NK-92 (cell line): ENCODE results near the gene PDLIM1.

Source experiments
- DNase-seq: peaks from one replicate; lab custom pipeline; 2025; ENCODE audit not compliant: unreplicated experiment; lab: John Stamatoyannopoulos, UW

Gene PDLIM1

DNA sequence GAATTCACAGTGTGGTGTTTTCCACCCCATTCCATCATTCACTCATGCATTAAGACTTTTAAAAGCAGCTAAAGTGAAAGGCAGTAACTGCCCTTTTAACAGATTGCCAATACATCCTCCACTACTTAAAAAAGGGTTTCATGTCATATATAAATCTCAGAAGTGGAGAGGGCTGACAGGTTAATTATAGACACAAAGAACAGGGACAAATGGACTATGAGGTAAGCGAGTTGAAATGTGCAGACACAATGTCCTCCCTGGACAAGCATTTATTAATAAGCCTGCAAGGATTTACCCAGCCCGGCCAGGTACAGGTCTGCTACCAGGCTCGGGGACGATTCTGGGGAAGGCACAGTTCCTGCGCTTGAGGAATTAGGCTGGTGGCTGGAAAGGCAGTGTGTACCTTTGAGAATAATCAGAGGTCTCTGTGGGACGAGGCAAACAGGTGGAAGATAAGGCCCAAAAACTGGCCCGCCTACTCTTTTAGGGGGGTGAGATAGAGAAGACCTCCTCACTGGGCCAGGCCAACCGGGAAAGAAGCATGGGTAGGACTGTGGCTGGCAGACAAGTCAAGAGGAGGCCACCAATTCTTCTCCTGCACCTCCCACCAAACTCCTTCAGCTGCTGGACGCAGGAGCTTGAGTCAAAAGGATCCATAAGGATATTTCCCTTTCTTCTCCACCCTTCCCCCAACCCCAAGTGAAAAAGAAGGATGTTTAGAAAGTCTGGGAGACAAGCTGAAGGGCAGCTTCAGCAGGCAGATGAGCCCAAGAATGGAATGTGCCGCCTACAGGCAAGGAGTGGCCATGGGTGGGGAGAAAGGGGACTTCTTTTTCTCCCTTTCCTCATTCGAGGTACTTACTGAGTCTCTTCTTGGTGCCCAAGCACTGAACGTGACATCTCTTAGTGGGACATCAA is 1.5 kb downstream of the PDLIM1 start:
- DNase-seq, result no peak

DNA sequence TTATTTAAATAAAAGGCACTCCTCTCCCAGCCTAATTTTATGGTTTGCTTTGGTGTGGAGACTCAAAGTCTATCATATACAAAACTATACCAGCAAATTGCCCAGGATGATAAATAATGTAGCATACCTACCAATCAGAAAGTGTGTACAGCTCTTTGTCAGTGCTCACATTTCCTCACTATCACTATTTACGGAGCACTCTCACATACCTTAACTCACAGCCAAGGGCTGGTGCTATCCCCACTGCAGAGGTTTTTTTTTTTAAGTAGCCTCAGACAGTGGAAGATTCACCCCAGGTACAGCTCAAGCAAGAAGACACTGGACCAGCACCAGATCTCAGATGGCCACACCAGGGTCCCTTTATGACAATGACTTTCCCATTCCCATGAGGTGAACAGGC is 2.5 kb downstream of the PDLIM1 start:
- no peak for DNase-seq

DNA sequence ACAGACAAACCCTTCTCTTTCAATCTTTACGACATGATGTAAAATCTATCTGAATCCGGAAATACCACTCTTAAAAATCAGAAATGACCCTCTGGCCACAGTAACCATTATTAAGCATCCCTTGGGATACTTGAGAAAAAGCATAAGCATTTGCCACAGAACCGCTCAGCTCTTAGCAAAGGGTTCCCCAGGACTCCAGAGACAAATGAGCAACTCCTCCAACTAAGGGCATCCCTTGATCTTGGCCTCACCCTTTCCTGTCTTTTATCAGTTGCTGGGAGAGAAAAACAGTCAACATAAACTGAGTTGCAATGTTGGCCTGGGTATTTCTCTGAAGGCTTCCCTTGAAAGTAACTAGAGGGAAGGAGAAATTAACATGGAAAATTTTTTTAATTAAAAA is 3.5 kb downstream of the PDLIM1 start:
- DNase-seq, result no peak

DNA sequence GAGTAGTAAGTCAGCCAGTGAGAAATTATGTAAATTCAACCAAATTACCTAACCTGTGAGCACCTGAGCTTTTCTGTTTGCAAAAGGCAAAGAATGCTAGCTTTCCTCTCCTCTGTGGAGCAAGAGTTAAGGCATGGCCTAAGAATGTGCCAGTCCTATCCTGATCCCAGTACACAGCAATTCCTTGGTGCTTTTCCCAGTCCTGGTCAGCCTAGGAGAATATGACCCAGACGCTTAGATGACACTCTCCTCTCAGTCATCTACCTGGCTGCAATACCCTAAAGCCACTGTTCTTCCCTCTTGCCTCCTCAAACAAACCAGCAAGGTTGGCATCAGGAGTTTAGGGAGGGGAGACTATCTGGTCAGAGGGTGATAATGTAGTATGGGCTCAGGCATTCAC is 4.1 kb downstream of the PDLIM1 start:
- DNase-seq, result no peak

DNA sequence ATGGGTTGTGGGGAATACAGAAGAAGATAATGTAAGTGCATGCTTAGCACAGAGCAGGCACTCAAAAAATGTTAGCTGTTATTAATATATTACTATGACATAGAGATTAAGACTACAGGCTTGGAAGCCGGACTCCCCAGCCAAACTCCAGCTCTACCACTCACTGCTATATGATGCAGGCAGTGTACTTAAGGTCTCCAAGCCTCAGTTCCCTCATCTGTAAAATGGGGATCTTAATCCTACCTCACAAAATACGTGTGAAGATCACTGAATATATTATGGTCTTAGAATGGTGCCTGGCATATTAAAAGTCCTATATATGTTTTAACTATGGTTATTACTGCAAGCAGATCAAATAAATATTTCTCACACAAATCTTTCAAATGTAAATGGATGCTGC is 5.2 kb downstream of the PDLIM1 start:
- no peak for DNase-seq

DNA sequence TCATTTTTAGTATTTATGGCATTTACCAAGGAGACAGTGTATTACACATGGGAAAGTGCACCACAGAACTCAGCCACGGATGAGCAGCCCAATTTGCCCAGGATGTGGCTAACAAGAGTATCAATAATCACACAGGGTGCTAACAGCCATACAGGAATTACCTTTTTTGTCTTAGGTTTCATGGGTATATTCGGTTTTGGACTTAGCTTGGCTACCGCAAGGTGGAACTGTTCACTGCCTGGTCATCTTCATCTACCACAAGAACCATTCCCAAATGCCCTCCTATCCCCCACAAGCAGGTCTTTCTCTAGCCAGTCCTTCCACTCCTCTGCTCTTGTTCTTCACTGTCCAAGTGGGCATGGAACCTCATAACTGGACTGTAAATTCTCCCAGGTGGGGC is 6.0 kb downstream of the PDLIM1 start:
- no peak for DNase-seq

DNA sequence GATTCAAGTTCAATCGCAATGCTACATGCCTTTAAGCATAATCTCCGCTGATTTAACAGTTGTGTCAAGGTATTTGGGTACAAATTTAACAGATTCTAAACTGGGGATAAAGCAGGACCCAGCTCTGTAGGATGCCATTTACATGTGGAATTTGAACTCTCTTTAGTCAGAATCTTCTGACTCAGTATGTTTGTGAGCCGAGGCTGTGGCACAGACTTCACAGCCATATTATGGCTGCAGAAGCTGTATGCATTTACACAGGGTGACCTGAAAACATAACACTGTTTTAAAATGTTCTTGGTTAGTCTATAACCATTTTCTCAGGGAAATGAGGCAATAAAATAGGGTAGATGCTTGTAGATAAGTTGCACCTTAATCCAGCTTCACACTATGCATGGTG is 8.7 kb downstream of the PDLIM1 start:
- DNase-seq, result no peak

DNA sequence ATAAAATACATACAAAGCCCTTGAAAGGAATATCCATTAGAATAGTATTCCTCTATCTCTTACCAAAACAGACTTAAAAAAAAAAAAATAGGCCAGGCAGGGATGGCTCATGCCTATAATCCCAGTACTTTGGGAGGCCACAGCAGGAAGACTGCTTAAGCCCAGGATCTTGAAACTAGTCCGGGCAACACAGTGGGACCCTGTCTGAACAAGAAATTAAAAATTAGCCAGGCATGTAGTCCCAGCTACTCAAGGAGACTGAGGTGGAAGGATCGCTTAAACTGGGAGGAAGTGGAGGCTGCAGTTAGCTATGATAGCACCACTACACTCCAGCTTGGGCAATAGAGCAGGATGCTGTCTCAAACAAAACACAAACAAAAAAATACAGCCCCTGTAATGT is 9.6 kb downstream of the PDLIM1 start:
- DNase-seq, result no peak

DNA sequence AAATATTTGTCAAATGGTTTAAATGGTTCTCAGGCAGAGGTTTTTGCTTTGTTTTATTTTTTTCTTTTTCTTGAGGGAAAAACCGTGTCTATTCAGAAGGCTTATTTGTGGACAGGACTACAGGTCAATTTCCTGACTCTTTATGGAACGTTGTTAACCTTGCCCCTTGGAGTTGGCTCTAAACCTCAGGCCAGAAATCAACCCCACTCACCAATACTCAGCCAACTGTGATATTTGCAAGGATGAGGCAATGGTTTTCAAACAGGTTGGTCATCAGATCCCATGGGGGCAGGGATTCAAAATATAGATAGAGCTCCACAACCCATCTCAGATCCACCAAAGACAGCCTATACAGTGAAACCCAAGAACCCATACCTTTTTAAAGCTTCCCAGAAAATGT is 10.2 kb downstream of the PDLIM1 start:
- no peak for DNase-seq

DNA sequence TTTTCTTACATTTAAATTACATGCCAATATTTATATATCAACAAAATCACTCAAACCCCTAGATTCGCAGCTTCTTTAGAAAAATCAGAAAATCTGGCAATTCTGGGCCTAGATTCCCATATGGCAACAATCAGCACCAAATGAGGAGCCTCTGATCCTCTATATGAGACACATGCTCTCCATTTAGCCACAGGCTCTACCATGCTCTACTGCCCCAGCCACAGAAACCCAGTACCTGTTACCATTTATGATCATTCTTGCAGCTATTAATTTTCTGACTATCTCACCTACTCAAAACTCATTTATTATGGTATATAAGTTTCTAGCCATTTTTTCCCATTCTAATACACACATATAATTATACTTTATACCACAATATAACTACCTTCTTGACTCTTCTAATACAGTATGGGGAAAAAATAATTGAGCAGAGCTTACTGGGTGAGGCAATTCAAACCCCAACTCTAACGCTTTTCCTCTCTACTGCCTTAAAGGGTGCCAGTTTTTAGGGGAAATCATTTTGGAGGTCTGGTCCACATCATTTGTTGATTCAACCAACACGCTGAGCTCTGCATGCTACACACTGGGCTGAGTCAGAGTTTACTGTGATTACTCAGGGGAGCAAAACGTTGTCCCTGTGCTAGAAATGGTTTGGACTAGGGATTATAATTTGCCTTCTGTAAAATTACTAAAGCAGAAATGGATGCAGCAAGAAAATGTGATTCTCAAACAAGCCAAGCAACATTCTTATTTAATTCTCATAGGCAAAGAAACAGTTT is 11.6 kb downstream of the PDLIM1 start:
- DNase-seq, result no peak

DNA sequence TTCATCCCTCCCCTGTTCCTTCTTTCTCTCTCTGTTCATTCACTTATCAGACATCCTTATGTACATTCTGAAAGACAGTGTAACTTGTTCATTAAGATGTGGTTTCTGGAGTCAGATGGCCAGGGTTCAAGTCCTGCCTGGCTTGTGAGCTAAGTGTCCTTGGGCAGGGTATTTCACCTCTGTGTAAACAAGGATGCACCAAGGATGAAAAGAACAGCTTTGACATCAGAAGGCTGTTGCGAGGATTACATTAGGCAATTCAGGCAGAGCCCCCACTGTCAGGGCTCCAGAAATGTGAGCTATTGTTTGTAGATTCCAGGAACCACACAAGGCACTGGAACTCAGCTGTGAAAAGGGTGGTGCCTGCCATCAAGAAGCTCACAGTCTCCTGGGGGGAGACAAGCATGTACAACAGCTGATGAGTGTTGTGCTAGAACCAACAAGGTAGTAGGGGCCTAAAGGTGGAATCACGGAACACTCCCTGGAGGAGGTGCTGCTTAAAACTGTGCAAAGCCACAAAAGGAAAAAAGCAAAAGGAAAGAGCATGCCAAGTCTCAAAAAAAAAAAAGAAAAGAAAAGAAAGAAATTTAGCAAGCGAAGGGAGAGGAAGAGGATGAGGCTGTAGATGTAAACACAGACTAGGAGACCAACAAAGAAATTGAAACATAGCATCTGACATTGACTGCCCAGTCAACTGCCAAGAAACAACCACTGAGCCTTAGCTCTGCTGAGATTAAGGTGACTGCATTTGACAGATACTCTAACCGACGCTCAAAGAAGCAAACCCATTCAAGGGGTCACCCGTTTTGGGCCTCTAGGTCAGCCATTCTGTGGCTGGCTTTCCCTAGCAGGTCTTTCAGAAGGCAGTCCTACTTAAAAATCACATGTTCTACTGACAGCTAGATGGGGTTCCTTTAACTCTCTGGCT is 12.5 kb downstream of the PDLIM1 start:
- DNase-seq, result no peak

DNA sequence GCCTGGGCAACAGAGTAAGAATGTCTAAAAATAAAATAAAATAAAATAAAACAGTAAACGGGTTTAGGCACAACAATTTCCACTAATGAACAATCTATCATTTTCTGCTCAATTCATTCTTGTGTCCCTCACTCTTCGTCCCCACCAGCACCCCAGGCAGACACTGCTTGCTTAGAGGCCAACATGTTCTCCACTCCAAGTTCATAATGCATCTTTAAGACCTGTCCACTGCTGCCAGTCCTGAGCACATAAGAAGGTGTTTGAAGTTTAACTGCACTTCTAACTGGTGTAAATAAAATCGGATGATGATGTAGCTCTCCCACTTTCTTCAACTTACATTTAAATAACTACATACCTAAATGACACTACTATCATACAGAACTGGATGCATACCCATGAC is 13.2 kb downstream of the PDLIM1 start:
- no peak for DNase-seq

DNA sequence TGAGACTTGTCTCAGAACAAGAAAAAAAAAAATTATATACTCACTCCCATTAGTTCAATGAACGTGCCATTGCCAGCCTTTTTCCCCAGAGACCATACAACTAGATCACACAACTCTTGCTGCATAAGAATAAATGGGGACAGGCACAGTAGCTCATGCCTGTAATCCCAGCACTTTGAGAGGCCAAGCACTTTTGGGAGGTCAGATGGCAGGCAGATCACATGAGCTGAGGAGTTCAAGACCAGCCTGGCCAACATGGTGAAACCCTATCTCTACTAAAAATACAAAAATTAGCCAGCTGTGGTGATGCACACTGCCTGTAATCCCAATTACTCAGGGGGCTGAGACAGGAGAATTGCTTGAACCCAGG is 13.6 kb downstream of the PDLIM1 start:
- DNase-seq, result no peak

DNA sequence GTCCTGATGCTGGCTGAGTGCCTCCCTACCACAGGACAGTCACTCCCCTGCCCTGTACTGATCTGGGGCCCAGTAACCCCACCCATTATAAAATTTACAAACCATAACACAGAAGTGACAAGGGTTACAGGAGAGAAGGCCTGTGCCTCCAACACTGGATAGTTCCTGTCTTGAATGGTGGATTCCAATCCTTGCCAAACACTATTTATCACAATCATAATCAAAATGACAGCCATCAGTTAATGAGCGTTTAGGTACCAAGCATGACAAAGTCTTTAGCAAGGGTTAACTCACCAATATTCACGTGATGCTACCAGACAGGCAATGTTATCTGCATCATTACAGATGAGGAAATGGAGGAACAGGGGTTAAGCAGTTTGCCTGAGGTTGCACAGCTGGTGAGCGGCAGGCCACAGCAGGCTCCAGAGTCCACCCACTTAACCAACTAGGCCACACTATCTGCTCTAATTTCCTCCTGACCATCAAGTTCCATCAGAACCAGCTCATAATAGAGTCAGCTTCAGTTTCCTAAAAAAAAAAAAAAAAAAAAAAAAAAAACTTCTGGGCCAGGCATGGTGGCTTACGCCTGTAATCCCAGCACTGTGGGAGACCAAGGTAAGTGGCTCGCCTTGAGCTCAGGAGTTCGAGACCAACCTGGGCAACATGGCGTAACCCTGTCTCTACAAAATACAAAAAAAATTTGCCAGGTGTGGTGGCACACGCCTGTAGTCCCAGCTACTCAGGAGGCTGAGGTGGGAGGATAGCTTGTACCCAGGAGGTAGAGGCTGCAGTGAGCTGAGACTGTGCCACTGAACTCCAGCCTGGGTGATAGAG is 14.2 kb downstream of the PDLIM1 start:
- no peak for DNase-seq

DNA sequence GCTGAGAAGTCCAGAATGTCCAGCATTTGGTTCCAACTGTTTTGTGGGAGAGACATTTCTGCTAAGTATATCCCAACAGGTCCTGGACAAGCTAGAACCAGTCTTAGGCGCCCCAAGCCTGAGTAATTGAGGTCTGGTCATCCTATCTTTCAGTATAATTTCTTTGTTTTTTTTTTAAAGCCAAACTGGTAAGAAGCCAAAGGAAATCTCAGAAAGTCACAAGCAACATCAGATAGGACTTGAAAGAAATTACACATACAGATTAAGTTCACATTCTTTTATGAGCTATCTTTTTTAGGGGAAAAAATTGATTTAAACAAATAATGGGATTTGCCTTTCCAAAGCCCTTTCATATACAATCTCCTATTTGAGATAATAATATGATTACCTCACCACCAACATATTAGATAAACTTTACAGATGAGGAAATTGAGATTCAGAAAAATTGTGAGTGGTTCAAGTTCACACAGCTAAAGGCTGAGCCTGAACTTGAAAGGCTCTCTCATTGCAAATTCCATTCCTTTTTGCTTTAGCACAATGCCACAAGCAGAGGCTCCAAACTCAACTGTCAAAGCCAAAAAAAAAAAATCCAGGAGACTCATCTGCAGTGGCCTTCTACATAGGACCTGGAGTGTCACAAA is 15.0 kb downstream of the PDLIM1 start:
- no peak for DNase-seq

DNA sequence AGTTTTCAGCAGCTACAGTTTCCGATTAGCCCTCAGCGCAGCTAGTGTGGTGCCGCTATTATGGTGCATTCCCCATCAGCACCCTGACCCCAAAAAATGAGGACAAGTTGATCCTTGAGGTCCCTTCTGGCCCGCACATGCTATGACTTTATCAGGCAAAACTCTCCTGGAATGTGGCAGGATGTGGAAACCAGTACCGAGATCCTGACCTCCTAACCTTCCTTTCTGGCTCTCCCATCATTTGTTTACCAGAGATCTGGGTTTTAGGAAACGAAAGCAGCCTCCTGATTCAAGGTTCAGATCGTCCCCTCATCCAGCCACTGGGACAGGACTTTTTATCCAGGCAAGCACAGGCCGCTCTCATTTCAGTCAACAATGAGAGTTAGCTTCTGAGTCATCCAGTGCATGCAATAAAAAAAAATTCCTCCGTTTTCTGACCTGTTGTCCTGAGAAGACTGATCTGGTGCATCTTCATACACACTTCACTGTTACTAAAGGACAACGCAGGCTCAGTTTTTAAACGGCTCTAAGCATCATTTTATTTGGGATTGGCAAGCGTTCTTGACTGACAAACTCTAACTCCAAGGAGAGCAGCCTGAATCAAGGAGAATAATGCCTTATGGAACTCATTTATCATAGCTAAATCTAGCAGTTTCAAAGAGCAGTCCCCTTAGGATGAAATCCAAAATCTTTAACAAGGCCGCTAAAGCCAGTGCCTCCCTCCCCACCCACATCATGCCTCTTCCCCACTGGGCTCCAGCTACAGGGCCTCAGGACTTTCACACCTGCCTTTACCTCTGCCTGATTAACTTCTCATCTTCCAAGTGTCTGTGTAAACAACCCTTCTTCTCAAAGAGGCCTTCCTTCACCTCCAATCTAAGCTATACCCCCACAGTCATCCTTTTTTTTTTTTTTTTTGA is 17.1 kb downstream of the PDLIM1 start:
- DNase-seq, result no peak

DNA sequence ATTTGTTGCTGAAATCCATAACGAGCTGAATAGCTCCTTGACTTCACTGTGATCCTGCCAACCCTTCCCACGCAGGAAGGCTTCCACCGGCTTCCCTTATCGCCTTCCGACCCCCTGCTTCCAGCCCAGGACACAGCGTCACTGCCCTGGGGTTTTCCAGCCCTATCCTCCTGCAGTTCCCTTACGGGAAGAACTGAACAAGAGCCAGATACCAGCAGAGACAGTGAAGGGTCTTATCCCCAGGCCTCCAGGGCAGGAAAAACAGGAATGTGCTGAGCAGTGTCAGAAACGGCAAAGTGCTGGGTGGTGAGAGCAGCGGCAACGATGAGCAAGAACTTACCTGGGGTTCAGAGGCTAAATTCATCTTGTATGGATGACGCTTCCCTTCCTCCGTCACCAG is 22.4 kb downstream of the PDLIM1 start:
- no peak for DNase-seq

DNA sequence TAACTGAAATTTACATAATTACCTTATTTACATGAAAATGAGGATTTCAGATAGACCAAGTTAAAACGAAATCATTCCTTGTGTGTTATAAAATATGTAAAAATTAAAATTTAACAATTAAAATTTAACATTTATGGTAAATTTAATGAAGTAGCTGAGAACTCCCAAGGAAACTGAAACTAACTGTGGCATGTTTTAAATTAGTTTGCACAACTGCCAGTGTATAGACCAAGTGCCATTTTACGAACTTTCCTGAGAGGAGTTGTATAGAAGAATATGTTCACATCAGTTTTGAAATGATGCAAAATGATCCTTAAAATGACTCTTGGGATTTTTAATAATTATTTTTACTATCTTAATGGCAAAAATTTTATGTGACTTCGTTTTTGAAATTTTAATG is 23.6 kb downstream of the PDLIM1 start:
- DNase-seq, result no peak

DNA sequence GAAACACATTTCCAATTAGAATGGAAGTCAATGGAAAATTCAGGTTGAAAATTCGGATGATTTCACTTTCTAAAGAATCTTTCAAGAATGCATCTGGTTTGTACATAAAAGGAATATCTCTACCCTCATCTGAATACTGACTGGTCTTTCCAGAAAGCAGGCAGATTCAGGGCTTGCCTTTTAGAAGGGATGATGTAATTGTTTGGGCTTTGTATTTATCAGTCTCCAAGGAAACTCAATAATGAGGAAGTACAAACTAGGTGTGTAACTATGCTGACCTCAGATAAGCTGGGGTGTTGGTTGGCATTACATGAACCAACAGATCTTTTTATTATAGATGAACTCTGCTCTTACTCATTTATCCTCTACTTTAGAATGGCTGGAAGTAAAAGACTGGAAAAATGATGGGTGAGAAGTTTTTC is 24.1 kb downstream of the PDLIM1 start:
- DNase-seq, result no peak
